ENCODE measurements around the gene PPID. TPM values are rescaled to one million over a fixed set of nuclear protein-coding genes. Genes with fewer than 3 reads are reported as not detected.

The PPID gene
- total RNA-seq: 10 to 100 TPM; 35.1 to 68.1 (median 51.0) TPM
- 100 to 1,000 TPM in 1 of 3 donors, 10 to 100 TPM in 2; 49.8 to 162 (median 72.5) TPM for polyA plus RNA-seq
- long read RNA-seq, donor 1, transcript PPID-201 (10 exons, 1,823 nt): major isoform, 45 of 49 reads
- long read RNA-seq, donor 1, partial matches to known transcripts: 2 of 49 reads
- long read RNA-seq, donor 1, other reads (novel, unspliced or antisense): 2 of 49 reads
- long read RNA-seq, donor 2, transcript PPID-201 (10 exons, 1,823 nt): major isoform, 196 of 218 reads
- long read RNA-seq, donor 2, partial matches to known transcripts: 5 of 218 reads
- long read RNA-seq, donor 2, other reads (novel, unspliced or antisense): 17 of 218 reads

GRCh38 chr4:158722917-158723793 is at the start of gene PPID:
Gene PPID, minus strand, starts transcription at chr4:158723396. Its CDS starts 108 bp downstream, at chr4:158723288.
- H3K4me3 ChIP-seq: peak within 1 kb of the TSS; percentile 98
- peaks cover 4 to 31% of the 10 kb centered on the region in 2 donors for H3K36me3 ChIP-seq (ENCODE audit: insufficient read depth in 1 of 2, low read depth in 1 of 2)
- DNase-seq (peak; percentile 86 to 94), ATAC-seq (peak; percentile 97 to 99 (median 98))
- no peaks in the 10 kb centered on the region for H3K9me3 ChIP-seq
- peaks cover 19% of the 10 kb centered on the region for H3K4me1 ChIP-seq
- no peaks in the 10 kb centered on the region for H3K27me3 ChIP-seq (ENCODE audit: insufficient read depth in 3 of 3, low read length in 2 of 3)
- intact Hi-C loops (cut with DNase I): loop anchor here in 1 of 2 donors (5.0 to 10.0 kb wide), 3 partner anchors 46 to 722 kb away; no protein-coding TSS in a partner anchor
- no peak for TF ChIP-seq CTCF (IDR thresholded peaks at IDR 0.05)
- 0 to 1% (median 0%) methylated on average over 63 to 65 of the region's 65 CpGs for WGBS, 3 donors
- peak within 1 kb of the TSS; percentile 96 for H3K27ac ChIP-seq

GRCh38 chr4:158771776-158772175 is 48.6 kb upstream of the PPID start:
- ATAC-seq (no peak), DNase-seq (no peak)
- Histone ChIP-seq H3K4me1 (peaks cover 74% of the 10 kb centered on the region), H3K36me3 (ENCODE audit: insufficient read depth in 1 of 2, low read depth in 1 of 2) (no peaks in the 10 kb centered on the region), H3K27me3 (ENCODE audit: insufficient read depth in 3 of 3, low read length in 2 of 3) (no peaks in the 10 kb centered on the region), H3K27ac (peak overlapping the region; percentile 96), H3K9me3 (no peaks in the 10 kb centered on the region), H3K4me3 (peak overlapping the region; percentile 70)
- intact Hi-C loops (cut with DNase I): loop anchor here in 1 of 2 donors (2.0 kb wide), 1 partner anchor 39 kb away; no protein-coding TSS in a partner anchor
- no peak for TF ChIP-seq CTCF (IDR thresholded peaks at IDR 0.05)
- WGBS, 3 donors: 32 to 58% (median 37%) methylated on average over 2 of the region's 2 CpGs

GRCh38 chr4:158770671-158771070 is 47.5 kb upstream of the PPID start:
- intact Hi-C loops (cut with DNase I): no loop called here
- Histone ChIP-seq H3K27ac (peak overlapping the region; percentile 96), H3K27me3 (ENCODE audit: insufficient read depth in 3 of 3, low read length in 2 of 3) (no peaks in the 10 kb centered on the region), H3K4me3 (peak overlapping the region; percentile 70), H3K36me3 (ENCODE audit: insufficient read depth in 1 of 2, low read depth in 1 of 2) (no peaks in the 10 kb centered on the region), H3K4me1 (peaks cover 63% of the 10 kb centered on the region), H3K9me3 (no peaks in the 10 kb centered on the region)
- no peak for TF ChIP-seq CTCF (IDR thresholded peaks at IDR 0.05)
- 56 to 72% (median 62%) methylated on average over 5 of the region's 5 CpGs for WGBS, 3 donors
- DNase-seq: no peak
- no peak for ATAC-seq

- intact Hi-C loops (cut with DNase I): loop anchor here (1.0 to 5.0 kb wide), 5 partner anchors 37 to 333 kb away; partner anchors contain the start of gene RAPGEF2 (in 1 of the 2)
- peak; percentile 43 to 62 (median 50) for ATAC-seq
- Histone ChIP-seq H3K4me3 (peak overlapping the region; percentile 70), H3K27ac (peak overlapping the region; percentile 96), H3K27me3 (ENCODE audit: insufficient read depth in 3 of 3, low read length in 2 of 3) (no peaks in the 10 kb centered on the region), H3K36me3 (ENCODE audit: insufficient read depth in 1 of 2, low read depth in 1 of 2) (no peaks in the 10 kb centered on the region), H3K4me1 (peaks cover 50% of the 10 kb centered on the region), H3K9me3 (no peaks in the 10 kb centered on the region)
- 1% methylated on average over 41 to 49 of the region's 49 CpGs for WGBS, 3 donors
- DNase-seq: peak; percentile 53 to 68
- TF ChIP-seq CTCF (IDR thresholded peaks at IDR 0.05): no peak
These were observed 46.2 kb upstream of the PPID start for GRCh38 chr4:158769175-158769921.
